Right hindlimb (tissue), 1 donor: ENCODE results near the gene KIFBP.
"Not testable (repeated sequence)": the region's sequence is repeated elsewhere in the genome, so short reads cannot be mapped to it uniquely, and the experiment has no call there.

ENCODE experiments used
- DNase-seq: peaks from one replicate; pipeline ENCODE4 v3.0.0-alpha.2; 2018

Gene KIFBP

GRCh38 chr10:68988530-68989316 is at the start of gene KIFBP:
KIFBP (plus strand) TSS chr10:68988803; CDS start chr10:68988833, 30 bp downstream.
- DNase-seq = peak; percentile 97

- DNase-seq = no peak
Measured at GRCh38 chr10:68938884-68939283, 49.7 kb upstream of the KIFBP start.

GRCh38 chr10:68940917-68941316 is 47.7 kb upstream of the KIFBP start:
- not testable (repeated sequence) for DNase-seq

- DNase-seq = no peak
Measured at GRCh38 chr10:68950598-68950997, 38.0 kb upstream of the KIFBP start.

GRCh38 chr10:68954904-68955303 is 33.7 kb upstream of the KIFBP start:
- DNase-seq = no peak

GRCh38 chr10:68955355-68955831 is 33.2 kb upstream of the KIFBP start:
- DNase-seq = peak; percentile 32

- DNase-seq = peak; percentile 95
Measured at GRCh38 chr10:68955832-68956532, 32.6 kb upstream of the KIFBP start, which contains the start of gene DDX21. DDX21 (plus strand) TSS chr10:68956170; CDS start chr10:68956226, 56 bp downstream.

GRCh38 chr10:68957284-68957615 is 31.4 kb upstream of the KIFBP start:
- no peak for DNase-seq

GRCh38 chr10:68957654-68958053 is 30.9 kb upstream of the KIFBP start:
- no peak for DNase-seq

- DNase-seq = no peak
Measured at GRCh38 chr10:68959695-68960527, 28.7 kb upstream of the KIFBP start.

GRCh38 chr10:68963151-68963550 is 25.5 kb upstream of the KIFBP start:
- no peak for DNase-seq

GRCh38 chr10:68973975-68974374 is 14.6 kb upstream of the KIFBP start:
- no peak for DNase-seq

- DNase-seq = not testable (repeated sequence)
Measured at GRCh38 chr10:68975936-68976473, 12.6 kb upstream of the KIFBP start.

- not testable (repeated sequence) for DNase-seq
Measured at GRCh38 chr10:68979738-68980137, 8.9 kb upstream of the KIFBP start.

GRCh38 chr10:68981074-68981473 is 7.5 kb upstream of the KIFBP start:
- DNase-seq = no peak

- no peak for DNase-seq
Measured at GRCh38 chr10:68982389-68982788, 6.2 kb upstream of the KIFBP start.

GRCh38 chr10:68987611-68988010 is 992 bp upstream of the KIFBP start:
- DNase-seq = no peak

GRCh38 chr10:68989317-68989990 is 851 bp downstream of the KIFBP start:
- DNase-seq = no peak

GRCh38 chr10:68992636-68993440 is 4.2 kb downstream of the KIFBP start:
- DNase-seq = no peak

- no peak for DNase-seq
Measured at GRCh38 chr10:68997211-68997610, 8.6 kb downstream of the KIFBP start.

- DNase-seq = no peak
Measured at GRCh38 chr10:69004821-69005220, 16.2 kb downstream of the KIFBP start.
